IPS-15b (cell line): ENCODE measurements around the gene POMT2.

Experiments used
- H3K27me3 ChIP-seq: one replicate; pipeline ENCODE4 v1.6.1; 2013; ENCODE audit warnings: low read length; ENCODE audit not compliant: control insufficient read depth, insufficient read depth
- H3K36me3 ChIP-seq: one replicate; pipeline ENCODE4 v1.6.1; 2013; ENCODE audit warnings: low read length; ENCODE audit not compliant: control insufficient read depth, insufficient read depth
- H3K4me1 ChIP-seq: one replicate; pipeline ENCODE4 v1.6.1; 2013; ENCODE audit warnings: mild to moderate bottlenecking, low read length; ENCODE audit not compliant: control insufficient read depth, insufficient read depth
- H3K4me3 ChIP-seq: one replicate; pipeline ENCODE4 v1.5.1; 2013; ENCODE audit warnings: low read depth, low read length
- H3K9ac ChIP-seq: one replicate; pipeline ENCODE4 v1.6.1; 2013; ENCODE audit warnings: low read depth, mild to moderate bottlenecking, low read length
- H3K9me3 ChIP-seq: one replicate; pipeline ENCODE4 v1.6.1; 2013; ENCODE audit warnings: mild to moderate bottlenecking, low read length; ENCODE audit not compliant: control insufficient read depth, insufficient read depth

The POMT2 gene

DNA sequence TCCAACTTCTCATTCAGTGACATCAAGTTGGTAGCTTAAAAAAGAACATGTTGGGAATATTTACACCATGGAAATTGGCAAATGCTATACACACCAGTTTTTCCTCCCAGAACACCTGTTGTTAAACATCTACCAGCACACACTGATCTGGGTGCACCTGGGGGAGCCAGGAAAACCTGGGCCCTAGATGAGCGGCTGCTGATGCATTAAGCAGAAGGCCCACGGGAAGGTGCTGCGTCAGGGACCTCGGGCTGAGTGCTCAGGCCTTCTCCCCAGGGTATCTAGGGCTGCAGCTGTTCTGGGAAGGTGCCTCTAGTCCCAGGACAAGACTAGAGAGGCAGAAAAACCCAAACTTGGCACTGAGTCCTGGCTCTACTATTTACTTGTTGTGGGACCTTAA is 46.9 kb downstream of the POMT2 start:
- Histone ChIP-seq H3K4me1 (no peaks in the 10 kb centered on the region), H3K9me3 (no peaks in the 10 kb centered on the region), H3K27me3 (peaks cover 37% of the 10 kb centered on the region), H3K4me3 (no peak overlapping the region), H3K9ac (no peak overlapping the region), H3K36me3 (peaks cover 3% of the 10 kb centered on the region)

DNA sequence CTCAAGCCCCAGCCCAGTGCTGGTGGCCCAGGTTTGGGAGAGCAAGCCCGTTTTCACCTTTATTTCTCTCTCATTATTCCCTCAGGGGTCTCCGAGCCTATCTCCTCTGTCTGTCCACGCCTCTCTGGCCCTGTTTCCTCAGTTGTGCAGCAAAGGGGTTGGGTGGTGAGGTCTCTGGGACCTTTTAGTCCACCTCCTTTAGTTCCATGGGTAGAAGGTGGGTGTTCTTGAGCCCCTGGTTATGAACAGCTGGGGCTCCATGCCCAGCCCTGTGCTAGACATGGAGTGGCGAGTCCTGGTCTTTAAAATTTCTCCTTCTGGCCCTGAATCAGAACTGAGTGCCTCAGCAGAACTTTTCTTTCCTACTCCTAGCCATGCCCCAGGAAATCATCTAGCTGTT is 48.4 kb downstream of the POMT2 start:
- Histone ChIP-seq H3K4me3 (no peak overlapping the region), H3K27me3 (peaks cover 43% of the 10 kb centered on the region), H3K4me1 (no peaks in the 10 kb centered on the region), H3K9me3 (no peaks in the 10 kb centered on the region), H3K36me3 (peaks cover 3% of the 10 kb centered on the region), H3K9ac (no peak overlapping the region)

GRCh38 chr14:77271113-77271710 is 49.5 kb downstream of the POMT2 start, which contains the start of gene NGB:
TSS of gene NGB (minus strand) at chr14:77271206. CDS start at chr14:77270937, 269 bp downstream.
- Histone ChIP-seq H3K27me3 (peaks cover 43% of the 10 kb centered on the region), H3K4me3 (peak within 1 kb of the TSS; percentile 54), H3K9me3 (no peaks in the 10 kb centered on the region), H3K4me1 (no peaks in the 10 kb centered on the region), H3K36me3 (no peaks in the 10 kb centered on the region), H3K9ac (peak within 1 kb of the TSS; percentile 47)

DNA sequence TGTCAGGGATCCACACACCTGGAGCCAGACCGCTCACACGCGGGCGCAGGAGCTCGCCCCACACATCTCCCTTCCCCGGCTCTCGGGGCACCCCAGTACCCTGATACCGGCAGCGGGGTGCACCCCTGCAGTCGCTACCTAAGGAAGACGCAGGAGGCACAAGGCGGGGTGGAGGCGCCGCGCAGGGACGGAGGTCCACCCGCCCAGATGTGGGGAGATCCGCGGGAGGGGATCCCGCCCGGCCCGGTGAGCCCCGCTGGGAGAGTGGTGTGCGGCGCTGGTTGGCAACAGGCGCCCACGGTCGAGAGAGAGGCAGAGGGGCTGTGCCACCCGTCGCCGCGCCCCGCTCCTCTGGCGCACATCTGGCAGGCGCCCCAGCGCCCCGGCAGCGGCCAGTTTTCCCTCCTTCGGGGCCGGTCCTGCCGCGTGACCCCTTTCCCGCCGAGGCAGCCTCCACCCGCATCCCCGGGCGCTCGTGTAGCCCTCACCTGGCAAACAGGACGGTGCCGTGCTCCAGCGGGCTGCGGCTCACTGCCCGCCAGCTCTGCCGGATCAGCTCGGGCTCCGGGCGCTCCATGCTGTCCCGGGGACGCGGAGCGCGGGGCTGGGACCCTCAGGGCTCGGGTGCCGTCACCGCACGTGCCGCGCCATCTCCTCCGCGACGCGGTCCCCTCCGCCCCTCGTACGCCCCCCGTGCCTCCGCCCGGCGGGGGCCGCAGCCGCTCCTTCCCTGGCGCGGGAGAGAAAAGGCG is 50.1 kb downstream of the POMT2 start:
- Histone ChIP-seq H3K27me3 (peaks cover 43% of the 10 kb centered on the region), H3K9ac (peak overlapping the region; percentile 47), H3K4me1 (no peaks in the 10 kb centered on the region), H3K36me3 (no peaks in the 10 kb centered on the region), H3K9me3 (no peaks in the 10 kb centered on the region), H3K4me3 (peak overlapping the region; percentile 54)

DNA sequence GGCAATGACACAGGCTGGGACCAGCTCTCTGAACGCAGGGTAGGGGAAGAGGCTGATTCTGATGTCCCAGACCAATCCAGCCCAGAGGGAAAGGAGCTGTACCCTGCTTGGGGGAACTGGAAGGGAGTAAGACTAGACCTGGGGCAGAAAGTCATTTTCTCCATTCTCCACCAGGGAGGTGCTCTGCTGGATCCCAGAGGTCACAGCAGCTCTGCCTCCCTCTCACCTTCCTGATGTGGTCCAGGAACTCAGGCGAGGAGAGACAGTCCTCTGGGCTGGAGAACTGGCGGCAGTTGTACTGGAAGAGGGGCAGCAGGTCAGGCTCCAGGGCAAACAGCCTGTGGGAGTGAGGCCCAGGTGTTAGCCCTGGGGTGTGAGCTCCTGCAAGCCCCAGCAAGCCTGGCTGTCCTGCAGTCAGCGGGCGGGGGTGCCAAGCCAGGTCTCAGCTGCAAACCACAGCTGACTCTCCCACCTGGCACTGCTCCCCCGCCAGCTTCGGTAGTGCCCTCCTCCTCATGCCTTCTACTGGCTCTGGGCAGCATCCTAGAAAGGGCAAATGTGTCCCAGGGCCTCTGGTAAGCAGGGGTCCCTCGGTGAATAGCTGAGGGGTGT is 51.6 kb downstream of the POMT2 start:
- Histone ChIP-seq H3K4me3 (no peak overlapping the region), H3K27me3 (peaks cover 43% of the 10 kb centered on the region), H3K9me3 (no peaks in the 10 kb centered on the region), H3K4me1 (no peaks in the 10 kb centered on the region), H3K9ac (no peak overlapping the region), H3K36me3 (no peaks in the 10 kb centered on the region)

- H3K4me3 ChIP-seq: no peak overlapping the region
- H3K9ac ChIP-seq: no peak overlapping the region
- H3K36me3 ChIP-seq: no peaks in the 10 kb centered on the region
- H3K27me3 ChIP-seq: peaks cover 43% of the 10 kb centered on the region
- H3K9me3 ChIP-seq: no peaks in the 10 kb centered on the region
- no peaks in the 10 kb centered on the region for H3K4me1 ChIP-seq
Observed at GRCh38 chr14:77267937-77268699, 52.6 kb downstream of the POMT2 start.

DNA sequence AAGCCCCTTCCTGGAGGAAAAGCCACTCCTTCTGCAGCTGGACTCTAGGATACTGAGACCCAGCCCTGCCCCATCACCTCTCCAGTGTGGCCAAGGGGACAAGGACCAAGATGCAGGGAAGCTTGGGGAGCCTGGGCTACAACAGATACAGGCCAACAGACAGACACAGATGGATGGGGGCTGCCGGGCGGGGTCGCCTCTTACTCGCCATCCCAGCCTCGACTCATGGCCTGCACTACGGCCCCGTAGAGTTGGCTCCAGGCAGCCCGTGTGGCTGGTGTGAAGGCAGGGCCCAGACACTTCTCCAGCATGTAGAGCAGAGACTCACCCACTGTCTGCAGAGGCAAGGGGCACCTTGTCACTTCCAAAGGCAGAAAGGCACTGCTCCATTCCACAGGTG is 54.3 kb downstream of the POMT2 start:
- H3K4me1 ChIP-seq: no peaks in the 10 kb centered on the region

DNA sequence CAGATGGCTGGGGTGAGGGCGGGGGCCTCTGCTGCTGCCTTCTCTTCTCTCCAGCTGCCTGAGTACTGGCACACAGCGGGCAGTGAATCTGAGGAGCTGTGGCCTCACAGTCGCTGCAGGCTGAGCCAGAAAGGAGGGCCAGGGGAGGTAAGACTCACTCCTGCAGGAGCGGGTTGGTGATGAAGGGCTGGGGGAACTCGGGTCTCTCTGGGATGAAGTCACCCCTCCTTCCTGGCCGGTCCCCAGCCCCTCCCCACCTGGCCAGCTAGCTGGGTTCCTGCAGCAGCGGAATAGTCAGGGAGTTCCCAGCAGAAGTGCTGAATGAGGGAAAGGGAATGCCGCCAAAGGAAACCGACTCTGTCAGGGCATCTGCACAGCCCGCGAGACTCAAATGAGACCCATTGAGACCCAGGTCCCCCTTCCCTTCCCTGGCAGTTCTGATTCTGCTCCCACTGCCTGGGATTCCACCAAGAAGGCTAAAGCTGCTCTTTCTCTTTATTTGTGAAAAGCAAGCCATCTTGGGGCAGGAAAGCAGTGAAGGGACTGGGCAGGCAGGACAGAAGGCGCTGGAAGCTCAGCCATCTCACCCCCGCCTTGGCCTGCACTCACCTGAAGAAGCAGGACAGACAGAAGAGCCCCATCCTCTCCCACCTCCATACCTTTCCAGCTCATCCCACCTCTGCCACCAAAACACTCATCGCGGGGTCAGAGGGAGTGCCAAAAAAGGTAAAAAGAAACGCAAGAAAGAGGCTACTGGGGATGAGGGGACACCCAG is 54.9 kb downstream of the POMT2 start:
- Histone ChIP-seq H3K27me3 (peaks cover 23% of the 10 kb centered on the region), H3K9ac (no peak overlapping the region), H3K4me3 (no peak overlapping the region), H3K36me3 (no peaks in the 10 kb centered on the region), H3K9me3 (no peaks in the 10 kb centered on the region), H3K4me1 (no peaks in the 10 kb centered on the region)

More for the DNA sequence above, 54.3 kb downstream of the POMT2 start:
- H3K9ac ChIP-seq: no peak overlapping the region
- H3K27me3 ChIP-seq: peaks cover 28% of the 10 kb centered on the region
- H3K9me3 ChIP-seq: no peaks in the 10 kb centered on the region
- no peaks in the 10 kb centered on the region for H3K36me3 ChIP-seq
- H3K4me3 ChIP-seq: no peak overlapping the region

GRCh38 chr14:77265187-77265515 is 55.5 kb downstream of the POMT2 start:
- H3K4me1 ChIP-seq: no peaks in the 10 kb centered on the region
- H3K36me3 ChIP-seq: no peaks in the 10 kb centered on the region
- no peak overlapping the region for H3K4me3 ChIP-seq
- H3K9me3 ChIP-seq: no peaks in the 10 kb centered on the region
- H3K9ac ChIP-seq: no peak overlapping the region
- peaks cover 18% of the 10 kb centered on the region for H3K27me3 ChIP-seq

DNA sequence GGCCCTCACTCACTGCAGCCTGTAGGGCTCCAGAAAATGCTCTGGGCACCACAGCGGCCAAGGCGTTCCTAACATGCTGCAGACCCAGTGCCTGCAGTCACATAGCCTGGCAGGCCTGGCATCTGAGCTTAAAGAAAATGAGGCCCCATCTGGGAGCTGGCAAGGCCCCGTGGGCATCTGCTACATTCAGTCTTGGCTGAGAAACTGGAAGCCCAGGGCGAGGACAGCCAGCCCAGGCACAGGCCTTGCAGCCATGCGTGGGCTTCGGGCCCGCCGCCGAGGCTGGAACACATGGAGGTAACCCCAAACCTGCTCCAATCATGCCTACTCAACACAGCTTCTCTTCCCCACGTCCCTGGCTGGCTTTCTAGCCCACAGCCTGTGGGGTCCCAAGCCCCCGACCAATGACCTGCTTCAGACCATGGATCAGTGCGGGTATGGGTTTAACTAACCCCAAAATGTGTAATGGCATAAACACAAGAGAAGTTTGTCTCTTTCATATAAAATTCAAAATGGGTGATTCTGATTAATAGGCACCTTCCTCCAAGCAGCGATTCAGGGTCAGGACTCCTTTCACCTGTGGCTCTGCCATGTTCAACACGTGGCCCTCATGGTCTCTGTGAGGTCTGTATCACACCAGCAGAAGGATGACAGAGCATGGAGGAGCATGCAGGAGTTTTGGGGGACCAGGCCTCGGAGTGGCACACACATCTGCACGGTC is 56.1 kb downstream of the POMT2 start:
- no peaks in the 10 kb centered on the region for H3K4me1 ChIP-seq
- H3K9me3 ChIP-seq: no peaks in the 10 kb centered on the region
- H3K4me3 ChIP-seq: no peak overlapping the region
- no peaks in the 10 kb centered on the region for H3K36me3 ChIP-seq
- peaks cover 13% of the 10 kb centered on the region for H3K27me3 ChIP-seq
- H3K9ac ChIP-seq: no peak overlapping the region

GRCh38 chr14:77260631-77261030 is 60.1 kb downstream of the POMT2 start:
- H3K4me3 ChIP-seq: no peak overlapping the region
- H3K36me3 ChIP-seq: no peaks in the 10 kb centered on the region
- H3K9ac ChIP-seq: no peak overlapping the region
- H3K27me3 ChIP-seq: no peaks in the 10 kb centered on the region
- H3K4me1 ChIP-seq: no peaks in the 10 kb centered on the region
- H3K9me3 ChIP-seq: no peaks in the 10 kb centered on the region
